ENCODE results near the gene CHST1. TPM values are rescaled to one million over a fixed set of nuclear protein-coding genes. Genes with fewer than 3 reads are reported as not detected.

CHST1 gene
- total and polyA plus RNA-seq, 4 experiments from 2014 or later: not detected

- no peak for DNase-seq
- Mint-ChIP-seq H3K27me3 (peaks cover 26 to 36% of the 10 kb centered on the region in 2 donors), H3K4me1 (peaks cover 0 to 1% (median under 1%) of the 10 kb centered on the region in 4 donors), H3K27ac (no peak overlapping the region), H3K36me3 (no peaks in the 10 kb centered on the region), H3K9me3 (peaks cover 0 to 5% (median 0%) of the 10 kb centered on the region in 8 donors), H3K4me3 (no peak overlapping the region)
- no peaks in the 10 kb centered on the region for H3K9me3 ChIP-seq (ENCODE audit: control insufficient read depth in 1 of 2, low read length in 2 of 2)
- ChIA-PET POLR2A (ENCODE audit: partially characterized antibody) (no interaction called here), CTCF (ENCODE audit: partially characterized antibody) (no interaction called here)
- intact Hi-C loops (cut with micrococcal nuclease): no loop called here
- no peaks in the 10 kb centered on the region for H3K4me1 ChIP-seq (ENCODE audit: insufficient read depth, low read length)
- H3K27ac ChIP-seq (ENCODE audit: low read depth, low read length): no peak overlapping the region
- H3K27me3 ChIP-seq (ENCODE audit: insufficient read depth, low read length): no peaks in the 10 kb centered on the region
- H3K4me3 ChIP-seq (ENCODE audit: low read length in 2 of 2): no peak overlapping the region
- no peaks in the 10 kb centered on the region for H3K36me3 ChIP-seq (ENCODE audit: insufficient read depth, low read length)
These were observed 57.4 kb downstream of the CHST1 start for GRCh38 chr11:45607995-45608394.

GRCh38 chr11:45606514-45607281 lies 58.7 kb downstream of the CHST1 start:
- H3K27me3 Mint-ChIP-seq: peaks cover 28 to 40% of the 10 kb centered on the region in 2 donors
- Histone ChIP-seq H3K27me3 (ENCODE audit: insufficient read depth, low read length) (no peaks in the 10 kb centered on the region), H3K4me3 (ENCODE audit: low read length in 2 of 2) (no peak overlapping the region), H3K27ac (ENCODE audit: low read depth, low read length) (no peak overlapping the region), H3K9me3 (ENCODE audit: control insufficient read depth in 1 of 2, low read length in 2 of 2) (no peaks in the 10 kb centered on the region), H3K4me1 (ENCODE audit: insufficient read depth, low read length) (no peaks in the 10 kb centered on the region), H3K36me3 (ENCODE audit: insufficient read depth, low read length) (no peaks in the 10 kb centered on the region)
- H3K9me3 Mint-ChIP-seq: peaks cover 0 to 5% (median 2%) of the 10 kb centered on the region in 8 donors
- no peak for DNase-seq
- peaks cover 0 to 1% (median under 1%) of the 10 kb centered on the region in 4 donors for H3K4me1 Mint-ChIP-seq
- no peak overlapping the region for H3K4me3 Mint-ChIP-seq
- H3K36me3 Mint-ChIP-seq: no peaks in the 10 kb centered on the region
- CTCF ChIA-PET (ENCODE audit: partially characterized antibody): no interaction called here
- H3K27ac Mint-ChIP-seq: no peak overlapping the region
- intact Hi-C loops (cut with micrococcal nuclease): no loop called here
- POLR2A ChIA-PET (ENCODE audit: partially characterized antibody): no interaction called here

GRCh38 chr11:45605051-45605450 lies 60.4 kb downstream of the CHST1 start:
- Mint-ChIP-seq H3K4me3 (no peak overlapping the region), H3K4me1 (peaks cover 0 to 1% (median under 1%) of the 10 kb centered on the region in 4 donors), H3K9me3 (peaks cover 0 to 9% (median 2%) of the 10 kb centered on the region in 8 donors), H3K27me3 (peaks cover 31 to 44% of the 10 kb centered on the region in 2 donors), H3K27ac (no peak overlapping the region), H3K36me3 (no peaks in the 10 kb centered on the region)
- Histone ChIP-seq H3K36me3 (ENCODE audit: insufficient read depth, low read length) (no peaks in the 10 kb centered on the region), H3K9me3 (ENCODE audit: control insufficient read depth in 1 of 2, low read length in 2 of 2) (no peaks in the 10 kb centered on the region), H3K4me1 (ENCODE audit: insufficient read depth, low read length) (no peaks in the 10 kb centered on the region), H3K27me3 (ENCODE audit: insufficient read depth, low read length) (no peaks in the 10 kb centered on the region), H3K4me3 (ENCODE audit: low read length in 2 of 2) (no peak overlapping the region), H3K27ac (ENCODE audit: low read depth, low read length) (no peak overlapping the region)
- intact Hi-C loops (cut with micrococcal nuclease): no loop called here
- ChIA-PET CTCF (ENCODE audit: partially characterized antibody) (interaction anchor here (0.6 to 0.8 kb wide), 2 partner anchors 11 to 50 kb away, joined by 3 to 6 read pairs; no protein-coding TSS in a partner anchor), POLR2A (ENCODE audit: partially characterized antibody) (no interaction called here)
- DNase-seq: no peak

GRCh38 chr11:45603946-45604682 lies 61.3 kb downstream of the CHST1 start:
- no peak for DNase-seq
- no peaks in the 10 kb centered on the region for H3K36me3 ChIP-seq (ENCODE audit: insufficient read depth, low read length)
- H3K9me3 Mint-ChIP-seq: peaks cover 0 to 5% (median 0%) of the 10 kb centered on the region in 8 donors
- no peaks in the 10 kb centered on the region for H3K4me1 ChIP-seq (ENCODE audit: insufficient read depth, low read length)
- no peak overlapping the region for H3K4me3 Mint-ChIP-seq
- H3K4me1 Mint-ChIP-seq: peaks cover 0 to 1% (median under 1%) of the 10 kb centered on the region in 4 donors
- H3K27ac Mint-ChIP-seq: no peak overlapping the region
- intact Hi-C loops (cut with micrococcal nuclease): no loop called here
- H3K27ac ChIP-seq (ENCODE audit: low read depth, low read length): no peak overlapping the region
- H3K9me3 ChIP-seq (ENCODE audit: control insufficient read depth in 1 of 2, low read length in 2 of 2): no peaks in the 10 kb centered on the region
- ChIA-PET POLR2A (ENCODE audit: partially characterized antibody) (no interaction called here), CTCF (ENCODE audit: partially characterized antibody) (interaction anchor here (0.7 kb wide), 1 partner anchor 1646 kb away, joined by 3 read pairs; no protein-coding TSS in a partner anchor)
- no peaks in the 10 kb centered on the region for H3K27me3 ChIP-seq (ENCODE audit: insufficient read depth, low read length)
- no peaks in the 10 kb centered on the region for H3K36me3 Mint-ChIP-seq
- no peak overlapping the region for H3K4me3 ChIP-seq (ENCODE audit: low read length in 2 of 2)
- peaks cover 25 to 39% of the 10 kb centered on the region in 2 donors for H3K27me3 Mint-ChIP-seq

- Mint-ChIP-seq H3K9me3 (peaks cover 0 to 4% (median 0%) of the 10 kb centered on the region in 8 donors), H3K4me3 (no peak overlapping the region), H3K36me3 (no peaks in the 10 kb centered on the region), H3K27me3 (peaks cover 18 to 37% of the 10 kb centered on the region in 2 donors), H3K4me1 (peaks cover 0 to 1% (median 0%) of the 10 kb centered on the region in 4 donors), H3K27ac (no peak overlapping the region)
- Histone ChIP-seq H3K9me3 (ENCODE audit: control insufficient read depth in 1 of 2, low read length in 2 of 2) (no peaks in the 10 kb centered on the region), H3K36me3 (ENCODE audit: insufficient read depth, low read length) (no peaks in the 10 kb centered on the region), H3K4me1 (ENCODE audit: insufficient read depth, low read length) (no peaks in the 10 kb centered on the region), H3K4me3 (ENCODE audit: low read length in 2 of 2) (no peak overlapping the region), H3K27ac (ENCODE audit: low read depth, low read length) (no peak overlapping the region), H3K27me3 (ENCODE audit: insufficient read depth, low read length) (no peaks in the 10 kb centered on the region)
- DNase-seq: no peak
- ChIA-PET CTCF (ENCODE audit: partially characterized antibody) (no interaction called here), POLR2A (ENCODE audit: partially characterized antibody) (no interaction called here)
- intact Hi-C loops (cut with micrococcal nuclease): no loop called here
These were observed 66.1 kb downstream of the CHST1 start for GRCh38 chr11:45599161-45599943.

Small RNA genes lying within 50 kb of the gene (microRNA-seq; reads per million reads assigned to microRNA genes)
- not detected for gene MIR7154 (ENCODE audit: borderline microRNAs expressed, borderline number of aligned reads, borderline replicate concordance)

Other genes with a start within 250 kb of the CHST1 start
- gene SLC35C1, start 139.5 kb upstream of the CHST1 start, total RNA-seq: 10 to 100 TPM; 20.3 to 21.5 TPM
- gene SLC35C1, start 139.5 kb upstream of the CHST1 start, polyA plus RNA-seq: 10 to 100 TPM; 18.6 to 19.9 TPM
- 10 to 100 TPM; 66.0 to 67.4 TPM for gene CRY2, start 181.9 kb upstream of the CHST1 start, total RNA-seq
- 10 to 100 TPM; 22.6 to 28.9 TPM for gene CRY2, start 181.9 kb upstream of the CHST1 start, polyA plus RNA-seq
- gene MAPK8IP1, start 220.0 kb upstream of the CHST1 start, total RNA-seq: under 1 TPM; 0.73 to 0.86 TPM
- gene MAPK8IP1, start 220.0 kb upstream of the CHST1 start, polyA plus RNA-seq: under 1 TPM; 0.06 to 0.08 TPM
- gene FREY1, start 241.6 kb upstream of the CHST1 start, total RNA-seq: 1 to 10 TPM; 4.5 to 4.8 TPM
- gene FREY1, start 241.6 kb upstream of the CHST1 start, polyA plus RNA-seq: not detected

All from CD4-positive, alpha-beta memory T cell (primary cell).